Thoracic aorta (tissue), 2 donors: ENCODE data around the gene CHST8. TPM values are rescaled to one million over a fixed set of nuclear protein-coding genes. Genes with fewer than 3 reads are reported as not detected.

Experiments used
- ATAC-seq: fragments of 150-250 bp; one replicate; pipeline ENCODE4 v1.8.0; 2017; ENCODE audit warnings: low read depth; ENCODE audit not compliant: insufficient number of reproducible peaks, low FRiP score
- DNase-seq: peaks from one replicate; pipeline ENCODE4 v3.0.0-alpha.2; 2020; ENCODE audit warnings: low spot score
- H3K27ac ChIP-seq, 2 donors: fragments of 200-600 bp; sonication (generic); 1 replicate in 1 of 2; 2 replicates in 1 of 2; pipeline ENCODE4 v1.5.1; 2016; ENCODE audit warnings: mild to moderate bottlenecking in 2 of 2, moderate library complexity in 2 of 2
- H3K27me3 ChIP-seq: fragments of 200-600 bp; sonication (generic); replicated peaks from 2 replicates; pipeline ENCODE4 v1.6.0; 2016; ENCODE audit warnings: mild to moderate bottlenecking; ENCODE audit not compliant: insufficient read depth
- H3K36me3 ChIP-seq: fragments of 200-600 bp; sonication (generic); one replicate; pipeline ENCODE4 v1.5.1; 2016
- H3K4me1 ChIP-seq, 2 donors: fragments of 200-600 bp; sonication (generic); 1 replicate in 1 of 2; 2 replicates in 1 of 2; pipeline versions ENCODE4 v1.5.1 to v1.6.0; 2016; ENCODE audit warnings: low read depth in 2 of 2, mild to moderate bottlenecking in 1 of 2; ENCODE audit not compliant: control insufficient read depth in 1 of 2
- H3K4me3 ChIP-seq: fragments of 200-600 bp; sonication (generic); 2 replicates; pipeline ENCODE4 v1.5.1; 2016; ENCODE audit warnings: mild to moderate bottlenecking
- H3K9me3 ChIP-seq: fragments of 200-600 bp; sonication (generic); 2 replicates; pipeline ENCODE4 v1.5.1; 2016
- CTCF ChIP-seq: fragments of 200-600 bp; sonication (generic); IDR thresholded peaks from one replicate; pipeline ENCODE4 v1.5.1; 2019; ENCODE audit warnings: antibody characterized with exemption
- total RNA-seq, 2 donors: library from RNA; depleted of rRNA; stranded (reverse); fragments of >200 nt; gene quantifications; one replicate each; pipeline versions ENCODE4 v1.1.0 to v1.2.3, GENCODE V29; 2016

The CHST8 gene
- total RNA-seq, 2 donors from 2014 or later, result 0.28 TPM; not detected in 1

- H3K27me3 ChIP-seq, result no peaks in the 10 kb centered on the region
- no peak for DNase-seq
- ATAC-seq, result no peak
- H3K36me3 ChIP-seq, result no peaks in the 10 kb centered on the region
- H3K4me1 ChIP-seq, result no peaks in the 10 kb centered on the region
- TF ChIP-seq CTCF, result no peak
- no peak overlapping the region for H3K4me3 ChIP-seq
- no peaks in the 10 kb centered on the region for H3K9me3 ChIP-seq
- H3K27ac ChIP-seq, result no peak overlapping the region
Measured at GRCh38 chr19:33724021-33724720, 102.4 kb downstream of the CHST8 start.

GRCh38 chr19:33724721-33725060, 102.9 kb downstream of the CHST8 start:
- no peaks in the 10 kb centered on the region for H3K4me1 ChIP-seq
- no peaks in the 10 kb centered on the region for H3K9me3 ChIP-seq
- no peak for DNase-seq
- TF ChIP-seq CTCF, result no peak
- no peaks in the 10 kb centered on the region for H3K27me3 ChIP-seq
- no peak overlapping the region for H3K27ac ChIP-seq
- no peak for ATAC-seq
- no peaks in the 10 kb centered on the region for H3K36me3 ChIP-seq
- H3K4me3 ChIP-seq, result no peak overlapping the region

GRCh38 chr19:33725567-33725966, 103.8 kb downstream of the CHST8 start:
- no peak overlapping the region for H3K4me3 ChIP-seq
- no peak for TF ChIP-seq CTCF
- no peaks in the 10 kb centered on the region for H3K27me3 ChIP-seq

GRCh38 chr19:33726756-33727155, 105.0 kb downstream of the CHST8 start:
- no peaks in the 10 kb centered on the region for H3K4me1 ChIP-seq
- H3K27me3 ChIP-seq, result no peaks in the 10 kb centered on the region
- no peaks in the 10 kb centered on the region for H3K9me3 ChIP-seq
- no peak overlapping the region for H3K27ac ChIP-seq
- ATAC-seq (no peak), DNase-seq (no peak)
- H3K4me3 ChIP-seq, result no peak overlapping the region
- no peak for TF ChIP-seq CTCF
- H3K36me3 ChIP-seq, result no peaks in the 10 kb centered on the region

More at GRCh38 chr19:33725567-33725966, 103.8 kb downstream of the CHST8 start:
- no peak for ATAC-seq
- DNase-seq, result no peak
- no peaks in the 10 kb centered on the region for H3K4me1 ChIP-seq
- no peak overlapping the region for H3K27ac ChIP-seq
- no peaks in the 10 kb centered on the region for H3K9me3 ChIP-seq
- H3K36me3 ChIP-seq, result no peaks in the 10 kb centered on the region

- DNase-seq (no peak), ATAC-seq (no peak)
- H3K4me3 ChIP-seq, result no peak overlapping the region
- no peaks in the 10 kb centered on the region for H3K4me1 ChIP-seq
- TF ChIP-seq CTCF, result no peak
- H3K27me3 ChIP-seq, result no peaks in the 10 kb centered on the region
- H3K27ac ChIP-seq, result no peak overlapping the region
- H3K36me3 ChIP-seq, result no peaks in the 10 kb centered on the region
- no peaks in the 10 kb centered on the region for H3K9me3 ChIP-seq
Measured at GRCh38 chr19:33727331-33727998, 105.7 kb downstream of the CHST8 start.
